Measurements from ENCODE around the gene RCSD1. TPM values are rescaled to one million over a fixed set of nuclear protein-coding genes. Genes with fewer than 3 reads are reported as not detected.
"Not testable (repeated sequence)": the region's sequence is repeated elsewhere in the genome, so short reads cannot be mapped to it uniquely, and the experiment has no call there.

The RCSD1 gene
- total and polyA plus RNA-seq, 8 donors, result 12.2 to 21.9 (median 21.3) TPM

DNA sequence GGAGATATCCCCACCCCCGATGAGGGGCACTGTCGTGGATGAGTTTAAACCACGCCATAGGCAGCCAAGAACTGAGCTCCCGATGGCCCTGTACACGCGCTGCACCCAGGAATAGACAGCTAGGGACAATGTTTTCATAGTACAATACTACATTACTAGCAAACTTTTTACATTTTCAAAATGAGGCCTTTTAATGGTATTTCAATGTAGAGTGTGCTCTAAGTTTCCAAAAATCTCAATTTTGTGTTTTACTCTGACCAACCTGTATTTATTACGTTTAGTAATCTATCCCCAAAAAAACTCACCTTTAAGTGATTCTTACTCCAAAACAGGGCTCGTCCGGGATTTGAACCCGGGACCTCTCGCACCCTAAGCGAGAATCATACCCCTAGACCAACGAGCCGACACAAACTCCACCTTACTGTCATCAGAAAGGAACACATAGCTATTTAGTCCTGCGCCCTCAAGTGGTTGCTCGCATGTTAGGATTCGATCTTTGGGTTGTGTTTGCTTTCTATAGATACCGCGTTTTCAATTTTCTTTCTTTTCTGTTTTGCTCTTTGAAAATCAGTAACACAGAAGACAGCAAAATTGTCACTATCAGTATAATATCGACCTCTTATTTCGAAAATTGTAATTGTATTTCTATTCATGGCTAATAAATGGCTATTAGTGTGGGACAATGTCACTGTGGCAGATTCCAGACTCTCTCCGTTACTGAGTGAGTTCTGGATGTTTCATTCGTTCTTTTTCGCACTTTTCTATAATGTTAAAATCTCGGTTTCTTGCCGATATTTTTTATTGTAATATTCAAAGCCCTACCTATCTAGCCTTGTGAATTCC lies 85.3 kb downstream of the RCSD1 start:
- intact Hi-C loops (cut with DNase I), result loop anchor here in 1 of 2 donors (5.0 kb wide), 1 partner anchor 82 kb away; no protein-coding TSS in a partner anchor
- ATAC-seq (peak; percentile 65), DNase-seq (peak in 3 of 4 donors; percentile 82 to 91 (median 86))
- peak; percentile 52 to 72 for TF ChIP-seq CTCF (IDR thresholded peaks at IDR 0.05)
- Histone ChIP-seq H3K27me3 (no peaks in the 10 kb centered on the region), H3K36me3 (no peaks in the 10 kb centered on the region), H3K9me3 (no peaks in the 10 kb centered on the region), H3K4me1 (peaks cover 0 to 34% of the 10 kb centered on the region in 2 donors), H3K27ac (peak overlapping the region; percentile 87 to 89), H3K4me3 (peak overlapping the region; percentile 65 to 67)

DNA sequence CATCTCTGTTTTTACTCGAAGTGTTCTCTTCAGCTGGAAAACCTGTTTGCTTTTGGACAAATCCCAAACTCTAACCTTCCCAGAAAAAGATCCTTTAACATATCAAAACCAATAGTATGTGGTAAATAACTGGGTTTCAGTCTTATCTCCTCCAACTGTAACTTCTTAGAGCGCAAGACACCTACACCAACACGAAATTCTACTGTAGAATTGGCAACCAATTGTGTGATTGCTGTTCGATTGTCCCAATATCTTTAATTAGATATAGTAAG lies 85.9 kb downstream of the RCSD1 start:
- intact Hi-C loops (cut with DNase I), result loop anchor here in 1 of 2 donors (5.0 kb wide), 1 partner anchor 81 kb away; no protein-coding TSS in a partner anchor
- no peaks in the 10 kb centered on the region for H3K27me3 ChIP-seq
- no peak for DNase-seq
- no peaks in the 10 kb centered on the region for H3K9me3 ChIP-seq
- ATAC-seq, result no peak
- H3K4me1 ChIP-seq, result peaks cover 0 to 39% of the 10 kb centered on the region in 2 donors
- peak overlapping the region; percentile 65 to 67 for H3K4me3 ChIP-seq
- peak overlapping the region; percentile 79 to 89 for H3K27ac ChIP-seq
- H3K36me3 ChIP-seq, result no peaks in the 10 kb centered on the region
- no peak for TF ChIP-seq CTCF (IDR thresholded peaks at IDR 0.05)

- DNase-seq (no peak), ATAC-seq (no peak)
- Histone ChIP-seq H3K4me3 (no peak overlapping the region), H3K9me3 (no peaks in the 10 kb centered on the region), H3K27ac (no peak overlapping the region), H3K27me3 (no peaks in the 10 kb centered on the region), H3K36me3 (no peaks in the 10 kb centered on the region), H3K4me1 (peaks cover 0 to 45% of the 10 kb centered on the region in 2 donors)
- intact Hi-C loops (cut with DNase I), result loop anchor here in 1 of 2 donors (5.0 kb wide), 1 partner anchor 80 kb away; no protein-coding TSS in a partner anchor
- no peak for TF ChIP-seq CTCF (IDR thresholded peaks at IDR 0.05)
Observed at GRCh38 chr1:167717351-167717750, 87.3 kb downstream of the RCSD1 start.

- ATAC-seq (no peak), DNase-seq (no peak)
- Histone ChIP-seq H3K27me3 (no peaks in the 10 kb centered on the region), H3K4me3 (no peak overlapping the region), H3K9me3 (no peaks in the 10 kb centered on the region), H3K4me1 (peaks cover 0 to 51% of the 10 kb centered on the region in 2 donors), H3K36me3 (no peaks in the 10 kb centered on the region), H3K27ac (peak overlapping the region in 1 of 2 donors; percentile 23)
- no peak for TF ChIP-seq CTCF (IDR thresholded peaks at IDR 0.05)
- intact Hi-C loops (cut with DNase I), result loop anchor here in 1 of 2 donors (5.0 kb wide), 1 partner anchor 78 kb away; no protein-coding TSS in a partner anchor
Observed at GRCh38 chr1:167718914-167719691, 89.1 kb downstream of the RCSD1 start.

GRCh38 chr1:167719715-167720421 lies 89.8 kb downstream of the RCSD1 start:
- DNase-seq, H3K27me3 ChIP-seq, H3K9me3 ChIP-seq, H3K36me3 ChIP-seq, ATAC-seq, H3K4me3 ChIP-seq: not testable (repeated sequence)
- Histone ChIP-seq H3K27ac (peak overlapping the region in 1 of 2 donors; percentile 23), H3K4me1 (peaks cover 0 to 54% of the 10 kb centered on the region in 2 donors)
- intact Hi-C loops (cut with DNase I), result loop anchor here in 1 of 2 donors (5.0 kb wide), 1 partner anchor 77 kb away; no protein-coding TSS in a partner anchor
